Measurements from ENCODE around the gene PLXNA2. TPM values are rescaled to one million over a fixed set of nuclear protein-coding genes. Genes with fewer than 3 reads are reported as not detected.

Gene PLXNA2
- total and polyA plus RNA-seq, 2 of the 13 experiments (the other 11 are each of a cell fraction or from before 2014, with no cell fraction given), result 1.1 to 2.1 TPM

DNA sequence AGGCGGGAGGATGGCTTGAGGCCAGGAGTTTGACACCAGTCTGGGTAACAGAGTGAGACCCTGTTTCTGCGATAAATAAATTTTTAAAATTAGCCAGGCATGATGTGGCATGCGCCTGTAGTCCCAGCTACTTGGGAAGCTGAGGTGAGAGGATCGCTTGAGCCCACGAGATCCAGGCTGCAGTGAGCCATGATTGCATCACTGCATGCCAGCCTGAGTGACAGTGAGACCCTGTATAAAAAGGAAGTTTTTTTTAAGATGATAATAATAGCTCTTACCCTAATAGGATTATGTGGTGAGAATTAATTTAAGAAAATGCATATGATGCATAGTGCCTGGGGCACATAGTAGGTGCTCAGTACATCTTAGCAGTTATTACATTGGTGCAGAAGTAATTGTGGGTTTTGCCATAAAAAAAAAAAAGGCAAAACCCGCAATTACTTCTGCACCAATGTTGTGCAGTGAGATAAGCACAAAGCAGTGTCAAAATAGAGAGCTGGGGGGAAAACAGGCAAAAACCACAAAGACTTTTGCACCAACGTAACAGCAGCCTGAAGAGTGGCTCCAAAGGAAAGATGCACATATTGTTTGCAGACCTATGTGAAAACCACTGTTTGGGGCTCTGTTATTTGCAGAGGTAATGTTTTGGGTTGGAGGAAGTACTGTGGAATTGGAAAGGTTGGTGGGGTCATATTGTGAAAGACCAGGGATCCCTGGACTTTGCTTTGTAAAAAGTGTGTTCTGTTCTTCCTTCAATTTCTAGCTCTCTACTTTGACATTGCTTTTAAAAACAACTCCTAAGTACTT lies 72.4 kb downstream of the PLXNA2 start (continued):
- TF ChIP-seq, protein P1, sequence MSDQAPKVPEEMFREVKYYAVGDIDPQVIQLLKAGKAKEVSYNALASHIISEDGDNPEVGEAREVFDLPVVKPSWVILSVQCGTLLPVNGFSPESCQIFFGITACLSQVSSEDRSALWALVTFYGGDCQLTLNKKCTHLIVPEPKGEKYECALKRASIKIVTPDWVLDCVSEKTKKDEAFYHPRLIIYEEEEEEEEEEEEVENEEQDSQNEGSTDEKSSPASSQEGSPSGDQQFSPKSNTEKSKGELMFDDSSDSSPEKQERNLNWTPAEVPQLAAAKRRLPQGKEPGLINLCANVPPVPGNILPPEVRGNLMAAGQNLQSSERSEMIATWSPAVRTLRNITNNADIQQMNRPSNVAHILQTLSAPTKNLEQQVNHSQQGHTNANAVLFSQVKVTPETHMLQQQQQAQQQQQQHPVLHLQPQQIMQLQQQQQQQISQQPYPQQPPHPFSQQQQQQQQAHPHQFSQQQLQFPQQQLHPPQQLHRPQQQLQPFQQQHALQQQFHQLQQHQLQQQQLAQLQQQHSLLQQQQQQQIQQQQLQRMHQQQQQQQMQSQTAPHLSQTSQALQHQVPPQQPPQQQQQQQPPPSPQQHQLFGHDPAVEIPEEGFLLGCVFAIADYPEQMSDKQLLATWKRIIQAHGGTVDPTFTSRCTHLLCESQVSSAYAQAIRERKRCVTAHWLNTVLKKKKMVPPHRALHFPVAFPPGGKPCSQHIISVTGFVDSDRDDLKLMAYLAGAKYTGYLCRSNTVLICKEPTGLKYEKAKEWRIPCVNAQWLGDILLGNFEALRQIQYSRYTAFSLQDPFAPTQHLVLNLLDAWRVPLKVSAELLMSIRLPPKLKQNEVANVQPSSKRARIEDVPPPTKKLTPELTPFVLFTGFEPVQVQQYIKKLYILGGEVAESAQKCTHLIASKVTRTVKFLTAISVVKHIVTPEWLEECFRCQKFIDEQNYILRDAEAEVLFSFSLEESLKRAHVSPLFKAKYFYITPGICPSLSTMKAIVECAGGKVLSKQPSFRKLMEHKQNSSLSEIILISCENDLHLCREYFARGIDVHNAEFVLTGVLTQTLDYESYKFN (CRISPR knock-in tag; conservative IDR thresholded peaks at IDR 0.05), result peak; percentile 93
- TF ChIP-seq, protein P2, sequence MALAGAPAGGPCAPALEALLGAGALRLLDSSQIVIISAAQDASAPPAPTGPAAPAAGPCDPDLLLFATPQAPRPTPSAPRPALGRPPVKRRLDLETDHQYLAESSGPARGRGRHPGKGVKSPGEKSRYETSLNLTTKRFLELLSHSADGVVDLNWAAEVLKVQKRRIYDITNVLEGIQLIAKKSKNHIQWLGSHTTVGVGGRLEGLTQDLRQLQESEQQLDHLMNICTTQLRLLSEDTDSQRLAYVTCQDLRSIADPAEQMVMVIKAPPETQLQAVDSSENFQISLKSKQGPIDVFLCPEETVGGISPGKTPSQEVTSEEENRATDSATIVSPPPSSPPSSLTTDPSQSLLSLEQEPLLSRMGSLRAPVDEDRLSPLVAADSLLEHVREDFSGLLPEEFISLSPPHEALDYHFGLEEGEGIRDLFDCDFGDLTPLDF (CRISPR knock-in tag; IDR thresholded peaks at IDR 0.05), result no peak
- TF ChIP-seq ZC3H13 (CRISPR knock-in tag; IDR thresholded peaks at IDR 0.05) (0 out of 2 replicates have a peak, but pooled peaks have one; percentile 7), KAT8 (CRISPR knock-in tag; IDR thresholded peaks at IDR 0.05) (peak; percentile 34; the same call in 1 of the 2 replicates), TAF15 (IDR thresholded peaks at IDR 0.05; ENCODE audit: low read depth, low read length, poor library complexity, severe bottlenecking) (no peak), KAT7 (CRISPR knock-in tag; IDR thresholded peaks at IDR 0.05; ENCODE audit: borderline replicate concordance) (no peak; the same call in 1 of the 2 replicates), RFXANK (CRISPR knock-in tag; IDR thresholded peaks at IDR 0.05) (0 out of 2 replicates have a peak, but pooled peaks have one; percentile 56), RFX1 (IDR thresholded peaks at IDR 0.05) (no peak), ZMYM4 (CRISPR knock-in tag; IDR thresholded peaks at IDR 0.05) (peak; percentile 40; the same call in 1 of the 2 replicates), ZBTB7B (CRISPR knock-in tag; IDR thresholded peaks at IDR 0.05) (peak; percentile 71; the same call in 1 of the 2 replicates), SAP130 (CRISPR knock-in tag; IDR thresholded peaks at IDR 0.05; ENCODE audit: low read depth) (peak; percentile 56; the same call in 1 of the 2 replicates), NR2C2 (CRISPR knock-in tag; IDR thresholded peaks at IDR 0.05; ENCODE audit: borderline replicate concordance) (peak; percentile 67; the same call in 1 of the 2 replicates), CHD4 (IDR thresholded peaks at IDR 0.05; ENCODE audit: borderline replicate concordance, low read length) (0 out of 2 replicates have a peak, but pooled peaks have one; percentile 26), ASH2L (IDR thresholded peaks at IDR 0.05; ENCODE audit: insufficient read length, low read depth, low read length) (no peak)
- TF ChIP-seq, protein P3, sequence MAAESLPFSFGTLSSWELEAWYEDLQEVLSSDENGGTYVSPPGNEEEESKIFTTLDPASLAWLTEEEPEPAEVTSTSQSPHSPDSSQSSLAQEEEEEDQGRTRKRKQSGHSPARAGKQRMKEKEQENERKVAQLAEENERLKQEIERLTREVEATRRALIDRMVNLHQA (CRISPR knock-in tag; IDR thresholded peaks at IDR 0.05), result no peak
- TF ChIP-seq, protein P4, sequence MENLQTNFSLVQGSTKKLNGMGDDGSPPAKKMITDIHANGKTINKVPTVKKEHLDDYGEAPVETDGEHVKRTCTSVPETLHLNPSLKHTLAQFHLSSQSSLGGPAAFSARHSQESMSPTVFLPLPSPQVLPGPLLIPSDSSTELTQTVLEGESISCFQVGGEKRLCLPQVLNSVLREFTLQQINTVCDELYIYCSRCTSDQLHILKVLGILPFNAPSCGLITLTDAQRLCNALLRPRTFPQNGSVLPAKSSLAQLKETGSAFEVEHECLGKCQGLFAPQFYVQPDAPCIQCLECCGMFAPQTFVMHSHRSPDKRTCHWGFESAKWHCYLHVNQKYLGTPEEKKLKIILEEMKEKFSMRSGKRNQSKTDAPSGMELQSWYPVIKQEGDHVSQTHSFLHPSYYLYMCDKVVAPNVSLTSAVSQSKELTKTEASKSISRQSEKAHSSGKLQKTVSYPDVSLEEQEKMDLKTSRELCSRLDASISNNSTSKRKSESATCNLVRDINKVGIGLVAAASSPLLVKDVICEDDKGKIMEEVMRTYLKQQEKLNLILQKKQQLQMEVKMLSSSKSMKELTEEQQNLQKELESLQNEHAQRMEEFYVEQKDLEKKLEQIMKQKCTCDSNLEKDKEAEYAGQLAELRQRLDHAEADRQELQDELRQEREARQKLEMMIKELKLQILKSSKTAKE (CRISPR knock-in tag; IDR thresholded peaks at IDR 0.05; ENCODE audit: borderline replicate concordance), result 0 out of 2 replicates have a peak, but pooled peaks have one; percentile 15
- TF ChIP-seq, protein P5, sequence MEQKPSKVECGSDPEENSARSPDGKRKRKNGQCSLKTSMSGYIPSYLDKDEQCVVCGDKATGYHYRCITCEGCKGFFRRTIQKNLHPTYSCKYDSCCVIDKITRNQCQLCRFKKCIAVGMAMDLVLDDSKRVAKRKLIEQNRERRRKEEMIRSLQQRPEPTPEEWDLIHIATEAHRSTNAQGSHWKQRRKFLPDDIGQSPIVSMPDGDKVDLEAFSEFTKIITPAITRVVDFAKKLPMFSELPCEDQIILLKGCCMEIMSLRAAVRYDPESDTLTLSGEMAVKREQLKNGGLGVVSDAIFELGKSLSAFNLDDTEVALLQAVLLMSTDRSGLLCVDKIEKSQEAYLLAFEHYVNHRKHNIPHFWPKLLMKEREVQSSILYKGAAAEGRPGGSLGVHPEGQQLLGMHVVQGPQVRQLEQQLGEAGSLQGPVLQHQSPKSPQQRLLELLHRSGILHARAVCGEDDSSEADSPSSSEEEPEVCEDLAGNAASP (CRISPR knock-in tag; IDR thresholded peaks at IDR 0.05; ENCODE audit: borderline replicate concordance), result peak; percentile 61; the same call in 1 of the 2 replicates

Measured in HepG2 (cell line).